Left lung (tissue), 10 donors: ENCODE results near the gene ASIC3. TPM values are rescaled to one million over a fixed set of nuclear protein-coding genes. Genes with fewer than 3 reads are reported as not detected.

Source experiments
- ATAC-seq: fragments of 200-7000 bp; cut with Tn5 transposase; one replicate; pipeline ENCODE4 v1.9.1; 2020; ENCODE audit warnings: moderate library complexity
- DNase-seq, 4 donors: peaks; one replicate each; pipeline ENCODE4 v3.0.0-alpha.2; 2013 to 2020
- H3K27ac ChIP-seq, 2 donors: fragments of 200-600 bp; sonication (generic) in 1 of 2; one replicate each; pipeline versions ENCODE4 v1.5.0 to v1.8.0; 2020 to 2021
- H3K27me3 ChIP-seq, 2 donors: fragments of 200-600 bp; sonication (generic) in 1 of 2; one replicate each; pipeline versions ENCODE4 v1.5.0 to v1.8.0; 2020 to 2021
- H3K36me3 ChIP-seq, 2 donors: fragments of 200-600 bp; sonication (generic) in 1 of 2; one replicate each; pipeline versions ENCODE4 v1.5.0 to v1.8.0; 2020 to 2021
- H3K4me1 ChIP-seq, 2 donors: fragments of 200-600 bp; one replicate each; pipeline ENCODE4 v1.8.0; 2021
- H3K4me3 ChIP-seq, 2 donors: fragments of 200-600 bp; sonication (generic) in 1 of 2; one replicate each; pipeline versions ENCODE4 v1.5.0 to v1.8.0; 2020 to 2021; ENCODE audit warnings: mild to moderate bottlenecking in 1 of 2
- H3K9me3 ChIP-seq, 2 donors: fragments of 200-600 bp; sonication (generic) in 1 of 2; one replicate each; pipeline versions ENCODE4 v1.5.0 to v1.8.0; 2020 to 2021
- intact Hi-C, 2 donors: fragments of 100-400 bp; cut with DNase I; formaldehyde crosslinking; loops; one replicate each; pipeline versions ENCODE4 v1.11.2 to v1.14.2; 2022
- polyA plus RNA-seq, 6 donors: library from polyadenylated mRNA; unstranded; fragments of 120-200 nt; gene quantifications; one replicate each; pipeline ENCODE4 v1.2.1, GENCODE V29; 2013; ENCODE audit not compliant: insufficient read length in 6 of 6
- total RNA-seq, 2 donors: library from RNA; stranded (reverse); fragmentation: NEBNext Ultra II Directional; extraction: Animal tissue kit (Norgen Biotek cat#: 25700); gene quantifications; one replicate each; pipeline ENCODE4 v1.2.1, GENCODE V29; 2021
- TF ChIP-seq, protein P1 (sequence below), 2 donors: fragments of 200-600 bp; sonication (generic) in 1 of 2; IDR thresholded peaks; one replicate each; pipeline versions ENCODE4 v1.5.0 to v1.8.0; 2021; ENCODE audit warnings: antibody characterized with exemption in 2 of 2
- donor health status: DM: no; HTN: yes; CAD: no.
- donor health status: DM: no; HTN: no; CAD: no.

ASIC3 gene
- total and polyA plus RNA-seq, 8 donors = 2.3 to 6.0 (median 3.4) TPM

DNA sequence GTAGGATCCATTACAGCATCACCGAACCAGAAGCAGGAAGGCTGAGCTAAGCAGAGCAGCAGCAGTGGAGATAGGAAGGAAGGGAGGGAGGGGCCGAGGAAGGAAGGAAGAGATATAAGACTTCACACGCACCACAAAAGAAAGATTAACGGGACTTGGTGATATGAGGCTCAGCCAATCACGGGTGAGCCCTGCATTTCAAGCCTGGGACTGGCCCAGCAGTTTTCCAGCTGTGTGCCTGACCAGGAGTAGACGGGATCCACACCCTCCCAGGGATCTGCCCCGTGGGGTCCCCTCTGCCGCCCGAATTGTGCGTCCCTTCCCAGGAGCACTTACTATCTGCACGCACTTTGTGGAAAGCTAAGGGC lies 40.2 kb upstream of the ASIC3 start:
- TF ChIP-seq, protein P1, sequence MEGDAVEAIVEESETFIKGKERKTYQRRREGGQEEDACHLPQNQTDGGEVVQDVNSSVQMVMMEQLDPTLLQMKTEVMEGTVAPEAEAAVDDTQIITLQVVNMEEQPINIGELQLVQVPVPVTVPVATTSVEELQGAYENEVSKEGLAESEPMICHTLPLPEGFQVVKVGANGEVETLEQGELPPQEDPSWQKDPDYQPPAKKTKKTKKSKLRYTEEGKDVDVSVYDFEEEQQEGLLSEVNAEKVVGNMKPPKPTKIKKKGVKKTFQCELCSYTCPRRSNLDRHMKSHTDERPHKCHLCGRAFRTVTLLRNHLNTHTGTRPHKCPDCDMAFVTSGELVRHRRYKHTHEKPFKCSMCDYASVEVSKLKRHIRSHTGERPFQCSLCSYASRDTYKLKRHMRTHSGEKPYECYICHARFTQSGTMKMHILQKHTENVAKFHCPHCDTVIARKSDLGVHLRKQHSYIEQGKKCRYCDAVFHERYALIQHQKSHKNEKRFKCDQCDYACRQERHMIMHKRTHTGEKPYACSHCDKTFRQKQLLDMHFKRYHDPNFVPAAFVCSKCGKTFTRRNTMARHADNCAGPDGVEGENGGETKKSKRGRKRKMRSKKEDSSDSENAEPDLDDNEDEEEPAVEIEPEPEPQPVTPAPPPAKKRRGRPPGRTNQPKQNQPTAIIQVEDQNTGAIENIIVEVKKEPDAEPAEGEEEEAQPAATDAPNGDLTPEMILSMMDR (IDR thresholded peaks at IDR 0.05) = no peak
- Histone ChIP-seq H3K36me3 (no peaks in the 10 kb centered on the region), H3K4me3 (peak overlapping the region in 1 of 2 donors; percentile 9), H3K9me3 (no peaks in the 10 kb centered on the region), H3K27ac (peak overlapping the region in 1 of 2 donors; percentile 7), H3K4me1 (peaks cover 16 to 50% of the 10 kb centered on the region in 2 donors), H3K27me3 (peaks cover 0 to 54% of the 10 kb centered on the region in 2 donors)
- DNase-seq (no peak), ATAC-seq (peak; percentile 1)
- intact Hi-C loops = no loop called here

DNA sequence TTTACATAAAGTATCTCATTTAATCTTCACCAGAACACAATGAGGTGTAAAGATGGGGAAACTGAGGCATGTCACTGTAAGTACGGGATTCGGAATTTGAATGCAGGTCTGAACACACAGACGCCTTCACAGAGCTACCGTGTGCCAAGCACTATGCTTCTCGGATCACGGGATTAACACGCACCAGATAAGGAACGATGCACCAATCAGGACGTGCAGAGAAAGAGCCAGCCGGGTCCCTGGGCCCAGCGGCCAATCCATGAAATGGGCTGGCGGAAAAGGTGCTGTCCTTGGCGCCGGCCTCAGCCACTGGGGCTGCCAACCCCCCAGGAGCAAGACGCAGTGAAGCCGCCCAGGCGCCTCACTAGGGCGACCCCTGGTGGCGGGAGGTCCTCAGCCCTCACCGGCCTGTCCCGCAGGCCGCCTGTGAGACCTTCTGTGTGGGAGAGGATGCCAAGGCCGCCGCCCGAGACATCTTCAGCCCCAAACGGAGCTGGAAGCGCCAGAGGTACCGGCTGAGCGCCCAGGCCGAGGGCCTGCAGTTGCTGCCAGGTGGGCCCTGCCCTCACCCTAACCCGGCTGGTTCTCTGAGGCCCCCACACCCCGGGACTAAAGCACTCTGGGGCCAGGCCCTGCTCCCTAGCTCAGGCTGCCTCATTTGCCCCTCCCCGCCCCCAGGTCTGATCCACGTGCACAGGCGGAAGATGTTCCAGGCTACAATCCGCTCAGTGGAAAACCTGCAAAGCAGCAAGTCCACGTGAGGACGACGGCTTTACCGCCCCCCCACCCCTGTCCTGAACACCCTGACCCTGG lies 39.6 kb upstream of the ASIC3 start:
- intact Hi-C loops = no loop called here
- Histone ChIP-seq H3K4me1 (peaks cover 16 to 55% of the 10 kb centered on the region in 2 donors), H3K9me3 (no peaks in the 10 kb centered on the region), H3K27ac (no peak overlapping the region), H3K4me3 (peak overlapping the region in 1 of 2 donors; percentile 9), H3K27me3 (peaks cover 3 to 60% of the 10 kb centered on the region in 2 donors), H3K36me3 (no peaks in the 10 kb centered on the region)
- TF ChIP-seq, protein P1 (IDR thresholded peaks at IDR 0.05) = peak; percentile 65 to 80
- peak; percentile 61 for ATAC-seq
- peak in 3 of 4 donors; percentile 56 to 93 (median 62) for DNase-seq

DNA sequence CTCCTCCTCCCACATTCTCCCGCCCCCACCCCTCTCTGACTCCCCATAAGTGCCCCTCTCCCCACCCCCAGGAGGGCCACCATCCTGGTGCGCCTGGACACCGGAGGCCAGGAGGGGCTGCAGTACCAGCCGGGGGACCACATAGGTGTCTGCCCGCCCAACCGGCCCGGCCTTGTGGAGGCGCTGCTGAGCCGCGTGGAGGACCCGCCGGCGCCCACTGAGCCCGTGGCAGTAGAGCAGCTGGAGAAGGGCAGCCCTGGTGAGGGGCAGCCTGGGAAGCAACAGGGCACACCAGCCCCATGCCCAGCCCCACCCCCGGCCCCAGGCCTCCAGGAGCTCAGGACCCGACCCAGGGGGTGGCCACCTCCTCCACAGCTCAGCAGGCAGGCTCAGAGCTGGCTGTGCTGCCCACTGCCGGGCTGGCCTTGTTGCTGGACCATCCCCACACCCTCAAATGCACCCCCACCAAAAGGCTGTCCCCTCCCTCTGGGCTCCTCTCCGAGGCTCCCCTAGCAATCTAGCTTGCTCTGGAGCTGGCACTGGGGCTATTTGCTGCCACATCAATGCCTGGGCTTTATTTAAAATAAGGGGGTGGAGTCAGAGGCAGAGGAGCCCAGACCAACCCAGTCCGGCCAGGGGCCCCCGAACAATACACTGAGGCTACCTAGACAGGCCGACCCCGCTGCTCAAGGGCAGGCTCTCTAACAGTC lies 38.8 kb upstream of the ASIC3 start:
- ATAC-seq (no peak), DNase-seq (no peak)
- Histone ChIP-seq H3K27me3 (peaks cover 3 to 67% of the 10 kb centered on the region in 2 donors), H3K4me3 (no peak overlapping the region), H3K4me1 (peaks cover 16 to 59% of the 10 kb centered on the region in 2 donors), H3K9me3 (no peaks in the 10 kb centered on the region), H3K27ac (no peak overlapping the region), H3K36me3 (no peaks in the 10 kb centered on the region)
- TF ChIP-seq, protein P1 (IDR thresholded peaks at IDR 0.05) = no peak
- intact Hi-C loops = no loop called here

DNA sequence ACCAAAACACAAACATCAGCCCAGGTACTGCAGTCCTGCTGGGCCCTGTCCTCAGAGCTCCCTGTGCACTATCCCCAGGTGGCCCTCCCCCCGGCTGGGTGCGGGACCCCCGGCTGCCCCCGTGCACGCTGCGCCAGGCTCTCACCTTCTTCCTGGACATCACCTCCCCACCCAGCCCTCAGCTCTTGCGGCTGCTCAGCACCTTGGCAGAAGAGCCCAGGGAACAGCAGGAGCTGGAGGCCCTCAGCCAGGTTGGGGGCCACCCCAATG lies 38.4 kb upstream of the ASIC3 start:
- H3K27ac ChIP-seq = no peak overlapping the region
- intact Hi-C loops = no loop called here

More for the DNA sequence above, 38.4 kb upstream of the ASIC3 start:
- H3K9me3 ChIP-seq = no peaks in the 10 kb centered on the region
- H3K4me3 ChIP-seq = no peak overlapping the region
- no peaks in the 10 kb centered on the region for H3K36me3 ChIP-seq
- DNase-seq (no peak), ATAC-seq (no peak)
- H3K27me3 ChIP-seq = peaks cover 3 to 72% of the 10 kb centered on the region in 2 donors
- H3K4me1 ChIP-seq = peaks cover 16 to 60% of the 10 kb centered on the region in 2 donors
- TF ChIP-seq, protein P1 (IDR thresholded peaks at IDR 0.05) = no peak
